A549 (cell line): ENCODE data around the gene TRAPPC13. TPM values are rescaled to one million over a fixed set of nuclear protein-coding genes. Genes with fewer than 3 reads are reported as not detected.

ENCODE experiments used
- ATAC-seq, 2 experiments: fragments of 200-7000 bp in 1 of 2; fragments of >200 bp in 1 of 2; cut with Nextera tagmentation in 1 of 2; cut with Tn5 transposase in 1 of 2; 3 replicates each; pipeline versions ENCODE4 v1.8.0 to v1.9.1; 2018 to 2020; ENCODE audit warnings: mild to moderate bottlenecking in 1 of 2, moderate library complexity in 1 of 2
- CTCF ChIA-PET: fragments of 300-600 bp; sonication (Branson Sonifier 250); formaldehyde crosslinking; extraction: SDS; loops from one replicate; lab custom pipeline; 2021; ENCODE audit warnings: antibody characterized with exemption, inconsistent platforms; lab: Yijun Ruan, JAX
- POLR2A ChIA-PET: fragments of 350-600 bp; formaldehyde crosslinking; extraction: SDS; loops from one replicate; lab custom pipeline; 2021; ENCODE audit warnings: antibody characterized with exemption, inconsistent platforms; lab: Yijun Ruan, JAX
- DNase-seq, 2 experiments: peaks; one replicate each; pipeline versions ENCODE4 v3.0.0 to v3.0.0-alpha.2; 2011 to 2016; ENCODE audit warnings: low read depth in 1 of 2, low spot score in 1 of 2
- FAIRE-seq: peaks from 2 replicates; lab custom pipeline; 2011; peaks lifted over from hg19 to GRCh38; lab: Jason Lieb, UNC
- H3K27ac ChIP-seq, 2 experiments: fragments of >200 bp; sonication (Bioruptor Twin); formaldehyde crosslinking; 3 replicates each; pipeline ENCODE4 v1.5.1; 2016 to 2017
- H3K4me1 ChIP-seq: fragments of >200 bp; sonication (Bioruptor Twin); formaldehyde crosslinking; 3 replicates; pipeline ENCODE4 v1.6.1; 2016
- H3K4me2 ChIP-seq: fragments of >200 bp; sonication (Bioruptor Twin); formaldehyde crosslinking; 3 replicates; pipeline ENCODE4 v1.6.1; 2016
- H3K4me3 ChIP-seq: fragments of >200 bp; sonication (Bioruptor Twin); formaldehyde crosslinking; 3 replicates; pipeline ENCODE4 v1.5.1; 2016
- H3K9me3 ChIP-seq: fragments of >200 bp; sonication (Bioruptor Twin); formaldehyde crosslinking; 3 replicates; pipeline ENCODE4 v1.6.1; 2016
- CEBPB ChIP-seq, 2 experiments: fragments of >200 bp in 1 of 2; sonication (Bioruptor Twin) in 1 of 2; formaldehyde crosslinking in 1 of 2; IDR thresholded peaks; 2 replicates each; pipeline ENCODE4 v1.6.1; 2012 to 2016
- MYC ChIP-seq: IDR thresholded peaks from 2 replicates; pipeline ENCODE4 v1.6.1; 2012; ENCODE audit warnings: mild to moderate bottlenecking, inconsistent platforms, low read length, improper control_type of control experiment, borderline replicate concordance
- ZC3H11A ChIP-seq: fragments of 450-650 bp; IDR thresholded peaks from 2 replicates; pipeline ENCODE4 v1.6.1; 2014; ENCODE audit warnings: antibody characterized with exemption, mild to moderate bottlenecking
- WGBS: methylation state at CpG from one replicate; pipeline ENCODE4 v1.1.6; 2017; ENCODE audit errors: missing lambda C conversion rate; 5-methylcytosine and 5-hydroxymethylcytosine counted together
- polyA plus RNA-seq, 4 experiments: library from polyadenylated mRNA; depleted of rRNA in 3 of 4; stranded (reverse); fragments of >200 nt; fragmentation: RNase III in 1 of 4; extraction: RNeasy Plus Mini Kit Qiagen cat#74134 plus additional on column Dnase treatment in 1 of 4; gene quantifications; 2 replicates in 3 of 4; 3 replicates in 1 of 4; pipeline ENCODE4 v1.2.3, GENCODE V29; 2011 to 2017
- small RNA-seq, 6 experiments: library from RNA; depleted of rRNA; stranded (forward); fragments of <200 nt; gene quantifications; one replicate each; pipeline ENCODE3, GENCODE V24; 2012
- TF ChIP-seq, protein P1 (sequence below): IDR thresholded peaks from 2 replicates; pipeline ENCODE4 v1.6.1; 2012
- TF ChIP-seq, protein P2 (sequence below): fragments of >200 bp; sonication (Bioruptor Twin); formaldehyde crosslinking; IDR thresholded peaks from 3 replicates; pipeline ENCODE4 v1.6.1; 2016

The TRAPPC13 gene
- polyA plus RNA-seq, 2 of the 4 experiments (the other 2 are of a cell fraction) = 17.2 to 35.1 TPM

DNA sequence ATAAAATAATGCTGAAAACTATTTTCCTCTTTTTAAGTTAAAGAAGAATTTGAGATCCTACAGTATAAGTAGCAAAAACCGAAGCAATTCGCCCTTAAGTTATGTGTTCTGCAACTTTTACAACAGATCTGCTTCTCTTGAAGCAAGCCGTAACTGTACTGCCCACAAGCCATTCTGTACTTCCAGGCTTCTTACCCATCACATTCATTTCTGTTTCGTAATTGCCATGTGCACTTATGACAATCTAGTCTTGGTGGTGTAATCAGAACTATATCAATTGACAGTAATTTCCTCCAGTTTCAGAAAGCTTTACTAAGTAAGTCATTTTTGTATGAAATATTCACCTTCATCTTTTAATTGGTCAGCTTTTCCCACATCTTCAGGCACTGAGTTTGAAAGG lies 83.3 kb downstream of the TRAPPC13 start:
- H3K4me1 ChIP-seq = no peaks in the 10 kb centered on the region
- H3K4me3 ChIP-seq = no peak overlapping the region
- POLR2A ChIA-PET = no interaction called here
- no peak for ATAC-seq
- H3K27ac ChIP-seq = no peak overlapping the region
- H3K9me3 ChIP-seq = no peaks in the 10 kb centered on the region
- H3K4me2 ChIP-seq = no peak overlapping the region
- FAIRE-seq = no peak
- WGBS = 93% methylated on average over 4 of the region's 4 CpGs
- DNase-seq = no peak
- TF ChIP-seq MYC (no peak), CEBPB (IDR thresholded peaks at IDR 0.05) (no peak), ZC3H11A (no peak)
- TF ChIP-seq, protein P1, sequence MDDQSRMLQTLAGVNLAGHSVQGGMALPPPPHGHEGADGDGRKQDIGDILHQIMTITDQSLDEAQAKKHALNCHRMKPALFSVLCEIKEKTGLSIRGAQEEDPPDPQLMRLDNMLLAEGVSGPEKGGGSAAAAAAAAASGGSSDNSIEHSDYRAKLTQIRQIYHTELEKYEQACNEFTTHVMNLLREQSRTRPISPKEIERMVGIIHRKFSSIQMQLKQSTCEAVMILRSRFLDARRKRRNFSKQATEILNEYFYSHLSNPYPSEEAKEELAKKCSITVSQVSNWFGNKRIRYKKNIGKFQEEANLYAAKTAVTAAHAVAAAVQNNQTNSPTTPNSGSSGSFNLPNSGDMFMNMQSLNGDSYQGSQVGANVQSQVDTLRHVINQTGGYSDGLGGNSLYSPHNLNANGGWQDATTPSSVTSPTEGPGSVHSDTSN = no peak
- TF ChIP-seq, protein P2, sequence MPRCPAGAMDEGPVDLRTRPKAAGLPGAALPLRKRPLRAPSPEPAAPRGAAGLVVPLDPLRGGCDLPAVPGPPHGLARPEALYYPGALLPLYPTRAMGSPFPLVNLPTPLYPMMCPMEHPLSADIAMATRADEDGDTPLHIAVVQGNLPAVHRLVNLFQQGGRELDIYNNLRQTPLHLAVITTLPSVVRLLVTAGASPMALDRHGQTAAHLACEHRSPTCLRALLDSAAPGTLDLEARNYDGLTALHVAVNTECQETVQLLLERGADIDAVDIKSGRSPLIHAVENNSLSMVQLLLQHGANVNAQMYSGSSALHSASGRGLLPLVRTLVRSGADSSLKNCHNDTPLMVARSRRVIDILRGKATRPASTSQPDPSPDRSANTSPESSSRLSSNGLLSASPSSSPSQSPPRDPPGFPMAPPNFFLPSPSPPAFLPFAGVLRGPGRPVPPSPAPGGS = no peak
- CTCF ChIA-PET = no interaction called here

Small RNAs within 50 kb of the gene (small RNA-seq; reads per million reads assigned to genes)
- gene RNU6-540P = 0 reads per million in 6 experiments

Other genes with a start within 250 kb of the TRAPPC13 start
- gene ADAMTS6, start 143.1 kb upstream of the TRAPPC13 start, polyA plus RNA-seq (2011; rRNA removed) = 0.66 and 0.69 TPM in 2 replicates
- 0.18 to 0.51 TPM (median 0.22 TPM) in 3 replicates for gene ADAMTS6, start 143.1 kb upstream of the TRAPPC13 start, polyA plus RNA-seq (2017; fragmentation: RNase III; extraction: RNeasy Plus Mini Kit Qiagen cat#74134 plus additional on column Dnase treatment)
- 35.1 and 71.2 TPM in 2 replicates for gene CENPK, start 61.9 kb upstream of the TRAPPC13 start, polyA plus RNA-seq (2011; rRNA removed)
- gene CENPK, start 61.9 kb upstream of the TRAPPC13 start, polyA plus RNA-seq (2017; fragmentation: RNase III; extraction: RNeasy Plus Mini Kit Qiagen cat#74134 plus additional on column Dnase treatment) = 66.8 to 72.7 TPM (median 66.8 TPM) in 3 replicates
- 15.3 and 18.5 TPM in 2 replicates for gene PPWD1, start 61.7 kb upstream of the TRAPPC13 start, polyA plus RNA-seq (2011; rRNA removed)
- 26.8 to 31.3 TPM (median 27.7 TPM) in 3 replicates for gene PPWD1, start 61.7 kb upstream of the TRAPPC13 start, polyA plus RNA-seq (2017; fragmentation: RNase III; extraction: RNeasy Plus Mini Kit Qiagen cat#74134 plus additional on column Dnase treatment)
- 10.7 and 12.9 TPM in 2 replicates for gene TRIM23, start 694 bp upstream of the TRAPPC13 start, polyA plus RNA-seq (2011; rRNA removed)
- gene TRIM23, start 694 bp upstream of the TRAPPC13 start, polyA plus RNA-seq (2017; fragmentation: RNase III; extraction: RNeasy Plus Mini Kit Qiagen cat#74134 plus additional on column Dnase treatment) = 8.5 to 11.7 TPM (median 10.3 TPM) in 3 replicates
- 4.5 and 5.0 TPM in 2 replicates for gene SHLD3, start within 50 bp of the TRAPPC13 start, polyA plus RNA-seq (2011; rRNA removed)
- gene SHLD3, start within 50 bp of the TRAPPC13 start, polyA plus RNA-seq (2017; fragmentation: RNase III; extraction: RNeasy Plus Mini Kit Qiagen cat#74134 plus additional on column Dnase treatment) = 2.7 to 3.3 TPM (median 3.2 TPM) in 3 replicates
- 13.9 and 17.4 TPM in 2 replicates for gene SGTB, start 97.1 kb downstream of the TRAPPC13 start, polyA plus RNA-seq (2011; rRNA removed)
- 8.0 to 9.3 TPM (median 8.6 TPM) in 3 replicates for gene SGTB, start 97.1 kb downstream of the TRAPPC13 start, polyA plus RNA-seq (2017; fragmentation: RNase III; extraction: RNeasy Plus Mini Kit Qiagen cat#74134 plus additional on column Dnase treatment)
- gene NLN, start 97.2 kb downstream of the TRAPPC13 start, polyA plus RNA-seq (2011; rRNA removed) = 74.2 and 88.9 TPM in 2 replicates
- gene NLN, start 97.2 kb downstream of the TRAPPC13 start, polyA plus RNA-seq (2017; fragmentation: RNase III; extraction: RNeasy Plus Mini Kit Qiagen cat#74134 plus additional on column Dnase treatment) = 68.6 to 79.2 TPM (median 69.3 TPM) in 3 replicates